Measurements from ENCODE around the gene AKAP10.

DNA sequence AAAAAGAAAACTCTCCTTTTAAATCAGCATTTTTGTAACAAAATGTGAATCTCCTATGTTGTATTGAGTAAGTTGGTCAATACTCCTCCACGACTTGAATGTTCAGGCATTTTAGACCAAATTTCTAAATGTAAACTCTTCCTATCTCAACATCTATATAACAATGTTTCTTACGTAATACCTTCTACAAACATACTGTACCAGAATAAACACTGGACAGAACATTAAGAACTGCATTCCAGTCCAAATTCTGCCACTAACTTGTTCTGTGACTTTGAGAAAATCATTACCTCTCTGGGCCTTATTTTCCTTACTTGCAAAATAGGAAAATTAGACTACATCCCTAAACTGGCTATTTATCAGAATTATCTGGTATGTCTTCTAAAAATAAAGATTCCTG is 40.1 kb downstream of the AKAP10 start:
- TF ChIP-seq, protein P1, sequence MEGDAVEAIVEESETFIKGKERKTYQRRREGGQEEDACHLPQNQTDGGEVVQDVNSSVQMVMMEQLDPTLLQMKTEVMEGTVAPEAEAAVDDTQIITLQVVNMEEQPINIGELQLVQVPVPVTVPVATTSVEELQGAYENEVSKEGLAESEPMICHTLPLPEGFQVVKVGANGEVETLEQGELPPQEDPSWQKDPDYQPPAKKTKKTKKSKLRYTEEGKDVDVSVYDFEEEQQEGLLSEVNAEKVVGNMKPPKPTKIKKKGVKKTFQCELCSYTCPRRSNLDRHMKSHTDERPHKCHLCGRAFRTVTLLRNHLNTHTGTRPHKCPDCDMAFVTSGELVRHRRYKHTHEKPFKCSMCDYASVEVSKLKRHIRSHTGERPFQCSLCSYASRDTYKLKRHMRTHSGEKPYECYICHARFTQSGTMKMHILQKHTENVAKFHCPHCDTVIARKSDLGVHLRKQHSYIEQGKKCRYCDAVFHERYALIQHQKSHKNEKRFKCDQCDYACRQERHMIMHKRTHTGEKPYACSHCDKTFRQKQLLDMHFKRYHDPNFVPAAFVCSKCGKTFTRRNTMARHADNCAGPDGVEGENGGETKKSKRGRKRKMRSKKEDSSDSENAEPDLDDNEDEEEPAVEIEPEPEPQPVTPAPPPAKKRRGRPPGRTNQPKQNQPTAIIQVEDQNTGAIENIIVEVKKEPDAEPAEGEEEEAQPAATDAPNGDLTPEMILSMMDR (IDR thresholded peaks at IDR 0.05; ENCODE audit: low read length): no peak
- no peak for TF ChIP-seq EZH2 (IDR thresholded peaks at IDR 0.05; ENCODE audit: borderline replicate concordance, low read length)

Measured in OCI-LY1 (cell line).